SU-DHL-6 (cell line): Measurements from ENCODE around the gene ABCA5.

ENCODE experiments used
- CTCF ChIP-seq: fragments of 200-600 bp; sonication (generic); IDR thresholded peaks from one replicate; pipeline ENCODE4 v1.5.1; 2017; ENCODE audit warnings: antibody characterized with exemption, mild to moderate bottlenecking, low read length, moderate library complexity; ENCODE audit not compliant: insufficient read depth, poor library complexity, severe bottlenecking
- EZH2phosphoT487 ChIP-seq: fragments of 200-600 bp; sonication (generic), shearing (Covaris generic); conservative IDR thresholded peaks from 2 replicates; pipeline ENCODE4 v1.6.1; 2018; ENCODE audit warnings: mild to moderate bottlenecking, antibody characterized with exemption, low read length, moderate library complexity, mixed read lengths

- TF ChIP-seq CTCF, result no peak
- no peak for TF ChIP-seq EZH2phosphoT487
Measured at GRCh38 chr17:69220098-69220497, 106.8 kb downstream of the ABCA5 start.
